H9 (cell line): Measurements from ENCODE around the gene ZFTA. TPM values are rescaled to one million over a fixed set of nuclear protein-coding genes. Genes with fewer than 3 reads are reported as not detected.

Source experiments
- DNase-seq: peaks from one replicate; pipeline ENCODE4 v3.0.0-alpha.2; 2017
- H2AFZ ChIP-seq: one replicate; pipeline ENCODE4 v1.6.1; 2013; ENCODE audit warnings: mild to moderate bottlenecking, low read length, control low read depth, moderate library complexity
- H2AK5ac ChIP-seq: 2 replicates; pipeline ENCODE4 v1.6.1; 2013; ENCODE audit warnings: low read length, control low read depth, mixed read lengths; ENCODE audit not compliant: insufficient read length
- H2BK120ac ChIP-seq: one replicate; pipeline ENCODE4 v1.6.1; 2013; ENCODE audit warnings: low read depth, mild to moderate bottlenecking, low read length, control low read depth, inconsistent platforms; ENCODE audit not compliant: poor library complexity, severe bottlenecking
- H2BK12ac ChIP-seq: 2 replicates; pipeline ENCODE4 v1.6.1; 2013; ENCODE audit warnings: low read length, control low read depth, mixed read lengths, low read depth; ENCODE audit not compliant: insufficient read length
- H2BK15ac ChIP-seq: 2 replicates; pipeline ENCODE4 v1.6.1; 2013; ENCODE audit warnings: low read depth, low read length, control low read depth
- H2BK20ac ChIP-seq: one replicate; pipeline ENCODE4 v1.6.1; 2013; ENCODE audit warnings: low read depth, mild to moderate bottlenecking, low read length, control low read depth, inconsistent platforms; ENCODE audit not compliant: poor library complexity, severe bottlenecking
- H2BK5ac ChIP-seq: 2 replicates; pipeline ENCODE4 v1.6.1; 2013; ENCODE audit warnings: low read length, control low read depth, mixed read lengths; ENCODE audit not compliant: insufficient read length
- H3K14ac ChIP-seq: 2 replicates; pipeline ENCODE4 v1.6.1; 2013; ENCODE audit warnings: low read length, control low read depth; ENCODE audit not compliant: insufficient read depth
- H3K18ac ChIP-seq: 2 replicates; pipeline ENCODE4 v1.6.1; 2013; ENCODE audit warnings: low read depth, mild to moderate bottlenecking, mixed read lengths, low read length, control low read depth; ENCODE audit not compliant: insufficient read length
- H3K23ac ChIP-seq: 2 replicates; pipeline ENCODE4 v1.6.1; 2013; ENCODE audit warnings: low read length, control low read depth, mixed read lengths, low read depth; ENCODE audit not compliant: insufficient read length
- H3K23me2 ChIP-seq: 2 replicates; pipeline ENCODE4 v1.6.1; 2013; ENCODE audit warnings: low read depth, mild to moderate bottlenecking, mixed read lengths, low read length, control low read depth; ENCODE audit not compliant: insufficient read length, poor library complexity, severe bottlenecking
- H3K27ac ChIP-seq: 2 replicates; pipeline ENCODE4 v1.5.1; 2013; ENCODE audit warnings: low read length, control low read depth, mixed read lengths, low read depth; ENCODE audit not compliant: insufficient read length
- H3K27me3 ChIP-seq: 2 replicates; pipeline ENCODE4 v1.6.1; 2013; ENCODE audit warnings: low read length, control low read depth, inconsistent platforms; ENCODE audit not compliant: insufficient read depth
- H3K4ac ChIP-seq: 2 replicates; pipeline ENCODE4 v1.6.1; 2013; ENCODE audit warnings: low read depth, mild to moderate bottlenecking, control low read depth, inconsistent platforms, low read length, moderate library complexity
- H3K4me1 ChIP-seq: 2 replicates; pipeline ENCODE4 v1.6.1; 2013; ENCODE audit warnings: low read length, control low read depth, inconsistent platforms; ENCODE audit not compliant: insufficient read depth
- H3K4me2 ChIP-seq: 2 replicates; pipeline ENCODE4 v1.6.1; 2013; ENCODE audit warnings: low read length, control low read depth, mixed read lengths; ENCODE audit not compliant: insufficient read length, insufficient read depth
- H3K56ac ChIP-seq: 2 replicates; pipeline ENCODE4 v1.6.1; 2013; ENCODE audit warnings: low read depth, mild to moderate bottlenecking, mixed read lengths, low read length, control low read depth; ENCODE audit not compliant: insufficient read length
- H3K79me1 ChIP-seq: 2 replicates; pipeline ENCODE4 v1.6.1; 2013; ENCODE audit warnings: low read depth, mild to moderate bottlenecking, moderate library complexity, low read length, control low read depth, inconsistent platforms; ENCODE audit not compliant: insufficient read depth, poor library complexity, severe bottlenecking
- H3K79me2 ChIP-seq: 2 replicates; pipeline ENCODE4 v1.6.1; 2013; ENCODE audit warnings: low read length, control low read depth, inconsistent platforms; ENCODE audit not compliant: insufficient read depth
- H3K9ac ChIP-seq: 2 replicates; pipeline ENCODE4 v1.6.1; 2013; ENCODE audit warnings: low read length, control low read depth, mixed read lengths; ENCODE audit not compliant: insufficient read length; ENCODE audit errors: extremely low read depth
- H3K9me3 ChIP-seq: one replicate; pipeline ENCODE4 v1.6.1; 2013; ENCODE audit warnings: low read depth, low read length, inconsistent platforms; ENCODE audit not compliant: control insufficient read depth
- H3T11ph ChIP-seq: one replicate; pipeline ENCODE4 v1.6.1; 2013; ENCODE audit warnings: mild to moderate bottlenecking, low read length, control low read depth, inconsistent platforms
- H4K20me1 ChIP-seq: one replicate; pipeline ENCODE4 v1.6.1; 2013; ENCODE audit not compliant: control insufficient read depth, insufficient read length, insufficient read depth
- H4K5ac ChIP-seq: 2 replicates; pipeline ENCODE4 v1.6.1; 2013; ENCODE audit warnings: low read depth, mild to moderate bottlenecking, mixed read lengths, low read length, control low read depth; ENCODE audit not compliant: insufficient read length
- H4K8ac ChIP-seq: replicated peaks from 2 replicates; pipeline ENCODE4 v1.6.1; 2013; ENCODE audit warnings: low read length, control low read depth, mixed read lengths, low read depth; ENCODE audit not compliant: insufficient read length
- H4K91ac ChIP-seq: 2 replicates; pipeline ENCODE4 v1.6.1; 2013; ENCODE audit warnings: low read depth, mild to moderate bottlenecking, moderate library complexity, mixed read lengths, low read length, control low read depth; ENCODE audit not compliant: insufficient read length
- H3K27ac Mint-ChIP-seq, 3 experiments: 2 replicates in 2 of 3; 3 replicates in 1 of 3; pipeline ENCODE4 v1.8.0; 2020 to 2021; ENCODE audit warnings: mixed read lengths in 3 of 3, mild to moderate bottlenecking in 1 of 3, moderate library complexity in 1 of 3
- H3K27me3 Mint-ChIP-seq: 2 replicates; pipeline ENCODE4 v1.8.0; 2021; ENCODE audit warnings: low read depth, mild to moderate bottlenecking, moderate library complexity, mixed read lengths
- H3K36me3 Mint-ChIP-seq, 3 experiments: 2 replicates in 2 of 3; 3 replicates in 1 of 3; pipeline ENCODE4 v1.8.0; 2020 to 2021; ENCODE audit warnings: low read depth in 3 of 3, mixed read lengths in 3 of 3; ENCODE audit not compliant: insufficient read depth in 1 of 3
- H3K4me1 Mint-ChIP-seq, 2 experiments: 2 replicates each; pipeline ENCODE4 v1.8.0; 2020; ENCODE audit warnings: mixed read lengths in 2 of 2
- H3K4me3 Mint-ChIP-seq, 2 experiments: 2 replicates in 1 of 2; 3 replicates in 1 of 2; pipeline ENCODE4 v1.8.0; 2020 to 2021; ENCODE audit warnings: mild to moderate bottlenecking in 2 of 2, mixed read lengths in 2 of 2, moderate library complexity in 1 of 2
- H3K9me3 Mint-ChIP-seq, 2 experiments: 2 replicates in 1 of 2; 3 replicates in 1 of 2; pipeline ENCODE4 v1.8.0; 2020; ENCODE audit warnings: mild to moderate bottlenecking in 2 of 2, mixed read lengths in 2 of 2, moderate library complexity in 1 of 2
- WGBS: extraction: QIAGEN DNeasy Blood & Tissue Kit; methylation state at CpG from one replicate; pipeline ENCODE4 v1.1.7; 2013; ENCODE audit warnings: missing lambda C conversion rate, low lambda C conversion rate, mixed read lengths; ENCODE audit not compliant: insufficient read length; ENCODE audit errors: extremely low coverage; 5-methylcytosine and 5-hydroxymethylcytosine counted together
- total RNA-seq: library from RNA; stranded (reverse); gene quantifications from 2 replicates; pipeline ENCODE4 v1.2.1, GENCODE V29; 2021
- TF ChIP-seq, protein P1 (sequence below): fragments of 200-600 bp; sonication (generic); conservative IDR thresholded peaks from 3 replicates; pipeline ENCODE4 v1.8.0; 2021; ENCODE audit warnings: antibody characterized with exemption, mild to moderate bottlenecking

The ZFTA gene
- total RNA-seq, 1 experiment from 2014 or later, result 48.2 TPM

DNA sequence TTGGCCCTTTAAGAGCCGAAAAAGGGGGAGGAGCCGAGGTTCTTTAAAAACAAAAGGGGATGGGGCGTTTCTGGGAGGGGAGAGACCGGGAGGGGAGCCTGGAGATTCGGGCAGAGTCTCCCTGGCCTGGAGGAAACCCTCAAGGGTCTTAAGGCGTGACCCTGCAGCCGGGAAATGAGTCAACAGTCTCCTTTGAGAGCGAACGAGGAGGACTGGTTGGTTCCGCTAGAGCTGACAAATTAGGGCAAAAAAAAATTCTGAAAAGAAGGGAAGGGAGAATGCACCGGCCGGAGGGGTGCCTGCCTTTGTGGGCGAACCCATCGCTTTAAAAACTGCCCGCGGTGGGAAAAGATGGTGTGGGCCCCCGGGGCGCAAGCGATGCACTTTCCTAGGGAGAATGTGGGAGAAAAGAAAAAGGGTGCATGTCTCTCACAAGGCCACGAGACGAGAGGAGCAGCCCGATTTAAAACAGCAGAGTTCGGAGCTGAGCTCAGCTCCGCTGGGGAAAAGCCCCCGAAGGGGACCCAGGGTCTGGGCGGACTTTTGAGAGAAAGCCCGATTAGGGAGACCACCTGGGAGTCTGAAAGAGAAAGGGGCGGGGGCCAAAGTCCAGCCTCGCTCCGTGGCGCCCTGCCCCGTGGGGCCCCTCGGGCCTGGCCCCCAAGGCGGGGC, 874 bp downstream of the ZFTA start:
- H2AFZ ChIP-seq, result no peak overlapping the region

More for the DNA sequence above, 874 bp downstream of the ZFTA start:
- peak overlapping the region; percentile 82 to 97 (median 94) for H3K27ac Mint-ChIP-seq
- TF ChIP-seq, protein P1, sequence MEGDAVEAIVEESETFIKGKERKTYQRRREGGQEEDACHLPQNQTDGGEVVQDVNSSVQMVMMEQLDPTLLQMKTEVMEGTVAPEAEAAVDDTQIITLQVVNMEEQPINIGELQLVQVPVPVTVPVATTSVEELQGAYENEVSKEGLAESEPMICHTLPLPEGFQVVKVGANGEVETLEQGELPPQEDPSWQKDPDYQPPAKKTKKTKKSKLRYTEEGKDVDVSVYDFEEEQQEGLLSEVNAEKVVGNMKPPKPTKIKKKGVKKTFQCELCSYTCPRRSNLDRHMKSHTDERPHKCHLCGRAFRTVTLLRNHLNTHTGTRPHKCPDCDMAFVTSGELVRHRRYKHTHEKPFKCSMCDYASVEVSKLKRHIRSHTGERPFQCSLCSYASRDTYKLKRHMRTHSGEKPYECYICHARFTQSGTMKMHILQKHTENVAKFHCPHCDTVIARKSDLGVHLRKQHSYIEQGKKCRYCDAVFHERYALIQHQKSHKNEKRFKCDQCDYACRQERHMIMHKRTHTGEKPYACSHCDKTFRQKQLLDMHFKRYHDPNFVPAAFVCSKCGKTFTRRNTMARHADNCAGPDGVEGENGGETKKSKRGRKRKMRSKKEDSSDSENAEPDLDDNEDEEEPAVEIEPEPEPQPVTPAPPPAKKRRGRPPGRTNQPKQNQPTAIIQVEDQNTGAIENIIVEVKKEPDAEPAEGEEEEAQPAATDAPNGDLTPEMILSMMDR, result no peak
- H2BK120ac ChIP-seq, result no peak overlapping the region
- no CpG with 5 or more reads among the region's 34 CpGs for WGBS
- H3T11ph ChIP-seq, result no peak overlapping the region
- H4K91ac ChIP-seq, result no peak overlapping the region
- H3K79me1 ChIP-seq, result no peaks in the 10 kb centered on the region
- no peaks in the 10 kb centered on the region for H3K9me3 ChIP-seq
- peak overlapping the region; percentile 90 to 94 for H3K4me3 Mint-ChIP-seq
- peaks cover 3% of the 10 kb centered on the region; the same call in 1 of the 2 replicates for H3K79me2 ChIP-seq
- no peak overlapping the region for H4K8ac ChIP-seq
- no peak overlapping the region; the same call in 1 of the 2 replicates for H3K14ac ChIP-seq
- H3K23ac ChIP-seq, result no peak overlapping the region
- no peak overlapping the region for H3K27ac ChIP-seq
- H3K27me3 ChIP-seq, result peaks cover 7% of the 10 kb centered on the region; the same call in 1 of the 2 replicates
- H2AK5ac ChIP-seq, result no peak overlapping the region
- no peaks in the 10 kb centered on the region for H3K9me3 Mint-ChIP-seq
- peak overlapping the region; percentile 78 for H3K4me2 ChIP-seq
- peaks cover 0 to 17% (median 4%) of the 10 kb centered on the region in 3 experiments; a peak in 3 of 7 replicates for H3K36me3 Mint-ChIP-seq
- H2BK12ac ChIP-seq, result no peak overlapping the region
- no peak overlapping the region for H2BK15ac ChIP-seq
- no peak overlapping the region for H2BK5ac ChIP-seq
- H3K27me3 Mint-ChIP-seq, result peaks cover 20% of the 10 kb centered on the region
- no peak overlapping the region for H3K4ac ChIP-seq
- H4K20me1 ChIP-seq, result no peaks in the 10 kb centered on the region
- H3K56ac ChIP-seq, result no peak overlapping the region
- peak; percentile 90 for DNase-seq
- H3K23me2 ChIP-seq, result peaks cover 15% of the 10 kb centered on the region
- peak overlapping the region; percentile 24 for H3K9ac ChIP-seq
- H3K4me1 Mint-ChIP-seq, result peaks cover 38 to 43% of the 10 kb centered on the region in 2 experiments
- no peak overlapping the region for H2BK20ac ChIP-seq
- no peak overlapping the region for H3K18ac ChIP-seq
- H3K4me1 ChIP-seq, result peaks cover 3% of the 10 kb centered on the region; the same call in 1 of the 2 replicates
- no peak overlapping the region for H4K5ac ChIP-seq
